ENCODE results near the gene ZNF710. TPM values are rescaled to one million over a fixed set of nuclear protein-coding genes. Genes with fewer than 3 reads are reported as not detected.

Gene ZNF710
- total and polyA plus RNA-seq, 2 experiments from 2014 or later = 15.9 to 18.2 TPM

- Mint-ChIP-seq H3K4me3 (no peak overlapping the region), H3K36me3 (ENCODE audit: low read depth) (no peaks in the 10 kb centered on the region), H3K9me3 (no peaks in the 10 kb centered on the region), H3K4me1 (peaks cover 66% of the 10 kb centered on the region), H3K27me3 (ENCODE audit: insufficient read depth, low read depth, poor library complexity) (peaks cover 13% of the 10 kb centered on the region), H3K27ac (no peak overlapping the region)
- DNase-seq (ENCODE audit: low spot score) (no peak), ATAC-seq (no peak)
- H3F3A ChIP-seq (replicated peaks; ENCODE audit: low read depth) = 0 out of 2 replicates have a peak, but pooled peaks cover 4% of the 10 kb centered on the region
- H4K20me1 ChIP-seq (replicated peaks; ENCODE audit: insufficient read depth) = no peaks in the 10 kb centered on the region
- H3K4me1 ChIP-seq (ENCODE audit: insufficient read depth) = peaks cover 11% of the 10 kb centered on the region; the same call in 1 of the 2 replicates
- peaks cover 7% of the 10 kb centered on the region for H3K79me2 ChIP-seq (replicated peaks; ENCODE audit: insufficient read depth)
- TF ChIP-seq JUNB (IDR thresholded peaks at IDR 0.05; ENCODE audit: unreplicated experiment) = no peak
- no peak for TF ChIP-seq EZH2phosphoT487 (IDR thresholded peaks at IDR 0.05; ENCODE audit: unreplicated experiment)
- no peak for TF ChIP-seq POLR2AphosphoS5 (IDR thresholded peaks at IDR 0.05; ENCODE audit: low read depth)
- TF ChIP-seq ETS1 (IDR thresholded peaks at IDR 0.05) = no peak
- no peak for TF ChIP-seq ZNF462 (CRISPR knock-in tag; IDR thresholded peaks at IDR 0.05)
- TF ChIP-seq REST (IDR thresholded peaks at IDR 0.05; ENCODE audit: unreplicated experiment) = no peak
- TF ChIP-seq ZNF331 (CRISPR knock-in tag; IDR thresholded peaks at IDR 0.05; ENCODE audit: low read depth) = no peak
- TF ChIP-seq CTCF (conservative IDR thresholded peaks at IDR 0.05; ENCODE audit: low read depth in 2 of 2) = no peak
- TF ChIP-seq NANOG (IDR thresholded peaks at IDR 0.05; ENCODE audit: borderline replicate concordance) = no peak
- H3K27me3 ChIP-seq (ENCODE audit: insufficient read depth) = no peaks in the 10 kb centered on the region
- no peaks in the 10 kb centered on the region for H3K36me3 ChIP-seq (ENCODE audit: insufficient read depth)
- no peak overlapping the region for H3K4me3 ChIP-seq
- no peaks in the 10 kb centered on the region for H3K9me2 ChIP-seq (ENCODE audit: insufficient read depth)
- no peak overlapping the region for H2AFZ ChIP-seq
- H3K4me2 ChIP-seq = no peak overlapping the region
- H3K27ac ChIP-seq (ENCODE audit: low read depth) = no peak overlapping the region
Measured at GRCh38 chr15:90037511-90037860, 36.4 kb downstream of the ZNF710 start.
